Mesenchymal stem cell (in vitro differentiated cells and primary cell): ENCODE results near the gene TUT1.

Experiments
- DNase-seq: peaks from one replicate; pipeline ENCODE4 v3.0.0-alpha.2; 2013
- H2AFZ ChIP-seq: one replicate; pipeline ENCODE4 v1.6.1; 2013; ENCODE audit warnings: low read depth, mild to moderate bottlenecking, control low read depth, inconsistent platforms, low read length, moderate library complexity
- H2AK5ac ChIP-seq: 2 replicates; pipeline ENCODE4 v1.6.1; 2013; ENCODE audit warnings: low read length, moderate library complexity, mild to moderate bottlenecking, inconsistent platforms; ENCODE audit not compliant: severe bottlenecking
- H2BK120ac ChIP-seq: one replicate; pipeline ENCODE4 v1.6.1; 2013; ENCODE audit warnings: low read depth, mild to moderate bottlenecking, inconsistent platforms, low read length, moderate library complexity
- H2BK12ac ChIP-seq, 2 experiments: one replicate each; pipeline ENCODE4 v1.6.1; 2013; ENCODE audit warnings: inconsistent platforms in 2 of 2, low read length in 2 of 2, mild to moderate bottlenecking in 2 of 2, moderate library complexity in 2 of 2, control low read depth in 1 of 2
- H2BK15ac ChIP-seq: one replicate; pipeline ENCODE4 v1.6.1; 2013; ENCODE audit warnings: mild to moderate bottlenecking, low read depth, inconsistent platforms; ENCODE audit not compliant: poor library complexity, severe bottlenecking
- H2BK5ac ChIP-seq: 2 replicates; pipeline ENCODE4 v1.6.1; 2013; ENCODE audit warnings: low read depth, mild to moderate bottlenecking, low read length, control low read depth, inconsistent platforms; ENCODE audit not compliant: poor library complexity, severe bottlenecking
- H3K14ac ChIP-seq, 2 experiments: one replicate each; pipeline ENCODE4 v1.6.1; 2013; ENCODE audit warnings: inconsistent platforms in 2 of 2, low read length in 2 of 2, control low read depth in 1 of 2, mild to moderate bottlenecking in 1 of 2, moderate library complexity in 1 of 2
- H3K18ac ChIP-seq, 2 experiments: one replicate each; pipeline ENCODE4 v1.6.1; 2013; ENCODE audit warnings: inconsistent platforms in 2 of 2, low read length in 2 of 2, control low read depth in 1 of 2, low read depth in 1 of 2, mild to moderate bottlenecking in 1 of 2
- H3K23ac ChIP-seq, 2 experiments: one replicate each; pipeline ENCODE4 v1.6.1; 2013; ENCODE audit warnings: inconsistent platforms in 2 of 2, low read length in 2 of 2, mild to moderate bottlenecking in 2 of 2, moderate library complexity in 2 of 2, control low read depth in 1 of 2
- H3K27ac ChIP-seq: 2 replicates; pipeline ENCODE4 v1.5.1; 2013; ENCODE audit warnings: mild to moderate bottlenecking, moderate library complexity, low read length, control low read depth, inconsistent platforms; ENCODE audit not compliant: poor library complexity, severe bottlenecking
- H3K27me3 ChIP-seq, 2 experiments: 2 replicates each; pipeline versions ENCODE4 v1.6.1 to v1.7.0; 2013; ENCODE audit warnings: low read length in 2 of 2, mild to moderate bottlenecking in 2 of 2, moderate library complexity in 2 of 2, control low read depth in 1 of 2, inconsistent platforms in 1 of 2; ENCODE audit not compliant: control insufficient read depth in 1 of 2, insufficient read depth in 1 of 2
- H3K36me3 ChIP-seq, 2 experiments: 2 replicates each; pipeline versions ENCODE4 v1.6.1 to v1.7.0; 2013; ENCODE audit warnings: low read length in 2 of 2, control low read depth in 1 of 2, inconsistent platforms in 1 of 2, low read depth in 1 of 2, mild to moderate bottlenecking in 1 of 2; ENCODE audit not compliant: insufficient read depth in 2 of 2, control insufficient read depth in 1 of 2
- H3K4ac ChIP-seq, 2 experiments: one replicate each; pipeline ENCODE4 v1.6.1; 2013; ENCODE audit warnings: inconsistent platforms in 2 of 2, low read length in 2 of 2, mild to moderate bottlenecking in 2 of 2, moderate library complexity in 2 of 2, control low read depth in 1 of 2, low read depth in 1 of 2
- H3K4me1 ChIP-seq: 2 replicates; pipeline ENCODE4 v1.6.1; 2013; ENCODE audit warnings: low read depth, low read length, control low read depth; ENCODE audit not compliant: control insufficient read depth, insufficient read depth
- H3K4me2 ChIP-seq: 2 replicates; pipeline ENCODE4 v1.6.1; 2013; ENCODE audit warnings: low read length, mild to moderate bottlenecking, inconsistent platforms; ENCODE audit not compliant: poor library complexity, severe bottlenecking
- H3K4me3 ChIP-seq, 2 experiments: 2 replicates each; pipeline versions ENCODE4 v1.5.1 to v1.7.0; 2013; ENCODE audit warnings: low read length in 2 of 2, mild to moderate bottlenecking in 2 of 2, control low read depth in 1 of 2, low read depth in 1 of 2; ENCODE audit not compliant: insufficient read depth in 1 of 2
- H3K79me1 ChIP-seq: replicated peaks from 2 replicates; pipeline ENCODE4 v1.6.1; 2013; ENCODE audit warnings: mild to moderate bottlenecking, control low read depth, low read length, inconsistent platforms; ENCODE audit not compliant: poor library complexity, severe bottlenecking
- H3K9ac ChIP-seq: 2 replicates; pipeline ENCODE4 v1.7.0; 2013; ENCODE audit warnings: mild to moderate bottlenecking, low read length, moderate library complexity
- H3K9me3 ChIP-seq: 2 replicates; pipeline ENCODE4 v1.7.0; 2013; ENCODE audit warnings: mild to moderate bottlenecking, low read length; ENCODE audit not compliant: control insufficient read depth
- H4K8ac ChIP-seq: one replicate; pipeline ENCODE4 v1.6.1; 2013; ENCODE audit warnings: inconsistent platforms, mild to moderate bottlenecking, low read length, moderate library complexity
- H4K91ac ChIP-seq: one replicate; pipeline ENCODE4 v1.6.1; 2013; ENCODE audit warnings: mild to moderate bottlenecking, low read length, inconsistent platforms
- WGBS: methylation state at CpG from one replicate; pipeline ENCODE4 v1.1.7; 2013; ENCODE audit warnings: mixed read lengths; 5-methylcytosine and 5-hydroxymethylcytosine counted together

Gene TUT1

DNA sequence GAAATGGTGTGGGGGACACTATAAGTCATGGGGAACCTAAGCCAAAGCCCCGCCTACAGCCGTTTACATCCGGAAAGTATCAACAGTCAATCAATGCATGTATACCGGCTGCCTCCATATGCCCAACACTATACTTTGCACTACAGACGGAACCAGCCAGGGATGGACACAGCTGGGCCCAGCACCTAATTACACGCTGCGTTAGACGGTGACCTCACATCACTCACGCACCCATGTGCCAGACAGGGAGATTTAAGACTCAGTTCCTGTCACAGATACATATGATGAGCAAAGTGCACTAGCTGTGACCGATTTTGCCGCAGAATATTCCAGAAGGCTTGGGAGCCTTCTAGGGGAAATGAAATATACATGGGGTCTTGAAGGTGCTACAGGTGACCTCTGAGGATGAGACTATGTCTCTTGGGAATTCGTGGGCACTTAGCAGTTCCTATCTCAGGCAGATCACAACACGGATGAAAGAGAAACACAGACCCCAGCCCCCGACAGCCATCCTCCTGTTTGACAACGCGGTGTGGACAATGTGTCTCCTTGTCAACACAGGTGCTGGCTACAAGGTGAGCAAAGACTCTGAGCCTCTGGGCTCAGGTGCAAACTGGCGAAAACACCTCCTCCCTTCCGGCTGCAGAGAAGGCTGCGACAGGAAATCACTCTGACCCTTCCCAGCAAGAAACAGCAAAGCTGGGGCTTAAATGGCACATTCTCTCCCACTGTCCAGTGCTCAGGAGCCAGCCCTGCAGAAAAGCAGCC lies 52.7 kb downstream of the TUT1 start:
- DNase-seq: no peak
- Histone ChIP-seq H2AK5ac (no peak overlapping the region), H3K9me3 (no peaks in the 10 kb centered on the region), H2BK120ac (no peak overlapping the region), H3K36me3 (peaks cover 44 to 65% of the 10 kb centered on the region in 2 experiments), H3K79me1 (no peaks in the 10 kb centered on the region), H3K4me1 (peaks cover 63% of the 10 kb centered on the region), H3K27me3 (no peaks in the 10 kb centered on the region), H3K4ac (no peak overlapping the region), H4K8ac (no peak overlapping the region), H3K4me3 (peak overlapping the region in 1 of 2 experiments; percentile 74), H3K23ac (peak overlapping the region in 1 of 2 experiments; percentile 51), H3K4me2 (peak overlapping the region; percentile 15), H2BK15ac (no peak overlapping the region), H3K9ac (peak overlapping the region; percentile 66), H2BK12ac (peak overlapping the region in 1 of 2 experiments; percentile 35), H3K14ac (no peak overlapping the region), H3K27ac (peak overlapping the region; percentile 90), H2BK5ac (peak overlapping the region; percentile 1), H4K91ac (peak overlapping the region; percentile 46), H3K18ac (peak overlapping the region in 1 of 2 experiments; percentile 41), H2AFZ (no peak overlapping the region)
- 80% methylated on average over 19 of the region's 19 CpGs for WGBS

DNA sequence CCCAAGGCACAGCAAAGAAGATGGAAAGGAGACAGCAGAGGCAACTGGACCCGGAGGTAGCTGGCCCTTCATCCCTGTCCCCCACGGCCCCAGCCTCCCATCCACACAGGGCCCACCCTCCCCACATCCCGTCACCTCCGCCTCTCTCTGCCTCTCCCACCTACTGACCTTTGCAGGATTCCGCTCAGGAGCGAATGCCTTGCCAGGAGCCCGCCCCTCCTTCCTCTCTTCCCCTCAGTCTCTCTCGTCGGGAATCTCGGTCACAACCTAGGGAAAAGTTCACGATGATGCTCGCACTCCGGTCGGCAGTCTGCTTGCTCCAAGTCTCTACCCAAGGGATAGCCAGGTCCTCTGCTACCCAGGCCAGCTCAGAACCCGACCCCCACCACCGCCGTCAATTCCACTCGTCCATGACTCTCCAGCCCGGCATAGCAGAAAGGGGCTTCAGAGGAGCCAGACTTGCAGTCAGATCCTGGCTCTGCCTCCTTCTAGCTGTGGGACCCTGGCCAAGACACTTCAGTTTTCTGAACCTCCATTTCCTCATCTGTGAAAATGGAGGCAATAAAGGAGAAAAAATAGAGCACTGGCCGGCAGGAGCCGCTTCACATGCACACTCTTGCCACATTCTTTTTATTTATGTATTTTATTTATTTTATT lies 54.9 kb downstream of the TUT1 start:
- Histone ChIP-seq H2AFZ (no peak overlapping the region), H2BK15ac (no peak overlapping the region), H3K9me3 (no peaks in the 10 kb centered on the region), H3K27me3 (no peaks in the 10 kb centered on the region), H3K79me1 (peaks cover 4% of the 10 kb centered on the region), H3K14ac (no peak overlapping the region), H3K4me1 (peaks cover 52% of the 10 kb centered on the region), H3K36me3 (peaks cover 56 to 69% of the 10 kb centered on the region in 2 experiments), H4K91ac (peak overlapping the region; percentile 41), H3K18ac (no peak overlapping the region), H3K4ac (no peak overlapping the region), H2AK5ac (no peak overlapping the region), H2BK120ac (no peak overlapping the region), H2BK12ac (no peak overlapping the region), H4K8ac (peak overlapping the region; percentile 29), H3K23ac (no peak overlapping the region), H3K27ac (peak overlapping the region; percentile 33), H3K4me2 (no peak overlapping the region), H2BK5ac (no peak overlapping the region), H3K4me3 (peak overlapping the region in 1 of 2 experiments; percentile 20), H3K9ac (peak overlapping the region; percentile 16)
- DNase-seq: no peak
- WGBS: 90% methylated on average over 19 of the region's 21 CpGs

DNA sequence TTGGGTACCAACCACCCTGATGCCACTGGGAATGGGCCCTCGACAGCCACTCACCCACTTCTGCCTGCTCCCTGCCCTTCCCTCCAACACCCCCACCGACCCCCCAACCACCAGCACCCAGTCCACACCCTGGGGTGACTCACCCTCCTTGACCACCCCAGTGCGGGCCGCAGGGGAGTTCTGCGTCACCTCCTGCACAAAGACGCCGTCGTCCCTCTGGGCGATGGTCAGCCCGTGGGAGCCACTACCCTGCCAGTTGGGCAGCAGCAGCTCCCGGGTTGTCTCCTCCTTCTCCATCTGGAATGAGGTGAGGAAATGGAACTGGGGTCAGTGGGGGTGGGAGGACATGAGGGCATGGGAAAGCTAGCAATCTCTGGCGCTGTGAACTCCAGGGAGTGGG lies 55.5 kb downstream of the TUT1 start:
- WGBS: 94% methylated on average over 12 of the region's 12 CpGs
- no peak for DNase-seq
- peaks cover 48% of the 10 kb centered on the region for H3K4me1 ChIP-seq

More for the DNA sequence above, 55.5 kb downstream of the TUT1 start:
- no peak overlapping the region for H2BK120ac ChIP-seq
- H2AFZ ChIP-seq: no peak overlapping the region
- no peak overlapping the region for H2BK12ac ChIP-seq
- peaks cover 62 to 73% of the 10 kb centered on the region in 2 experiments for H3K36me3 ChIP-seq
- H3K9me3 ChIP-seq: no peaks in the 10 kb centered on the region
- H4K91ac ChIP-seq: peak overlapping the region; percentile 41
- no peak overlapping the region for H2AK5ac ChIP-seq
- H3K23ac ChIP-seq: no peak overlapping the region
- no peak overlapping the region for H3K4ac ChIP-seq
- H2BK15ac ChIP-seq: no peak overlapping the region
- peak overlapping the region; percentile 12 for H3K27ac ChIP-seq
- no peak overlapping the region for H3K14ac ChIP-seq
- no peak overlapping the region for H3K4me2 ChIP-seq
- H4K8ac ChIP-seq: peak overlapping the region; percentile 29
- no peak overlapping the region for H3K18ac ChIP-seq
- H3K9ac ChIP-seq: peak overlapping the region; percentile 16
- no peak overlapping the region for H3K4me3 ChIP-seq
- no peaks in the 10 kb centered on the region for H3K27me3 ChIP-seq
- H3K79me1 ChIP-seq: peaks cover 4% of the 10 kb centered on the region
- H2BK5ac ChIP-seq: no peak overlapping the region
